RCC 7860 (cell line): ENCODE measurements around the gene TTC39C.
A peak's percentile ranks its signal among the peaks of the same experiment; 100 is the strongest.
"Not testable (repeated sequence)": the region's sequence is repeated elsewhere in the genome, so short reads cannot be mapped to it uniquely, and the experiment has no call there.

ENCODE experiments used
- DNase-seq: peaks from one replicate; pipeline ENCODE4 v3.0.0-alpha.2; 2015; ENCODE audit warnings: low spot score
- FAIRE-seq: peaks from 2 replicates; lab custom pipeline; 2012; peaks lifted over from hg19 to GRCh38; lab: Jason Lieb, UNC

TTC39C gene

GRCh38 chr18:24118750-24119577, 104.4 kb downstream of the TTC39C start:
- DNase-seq (peak; percentile 52), FAIRE-seq (peak; percentile 72)

GRCh38 chr18:24120676-24121075, 106.1 kb downstream of the TTC39C start:
- FAIRE-seq: no peak
- no peak for DNase-seq

DNA sequence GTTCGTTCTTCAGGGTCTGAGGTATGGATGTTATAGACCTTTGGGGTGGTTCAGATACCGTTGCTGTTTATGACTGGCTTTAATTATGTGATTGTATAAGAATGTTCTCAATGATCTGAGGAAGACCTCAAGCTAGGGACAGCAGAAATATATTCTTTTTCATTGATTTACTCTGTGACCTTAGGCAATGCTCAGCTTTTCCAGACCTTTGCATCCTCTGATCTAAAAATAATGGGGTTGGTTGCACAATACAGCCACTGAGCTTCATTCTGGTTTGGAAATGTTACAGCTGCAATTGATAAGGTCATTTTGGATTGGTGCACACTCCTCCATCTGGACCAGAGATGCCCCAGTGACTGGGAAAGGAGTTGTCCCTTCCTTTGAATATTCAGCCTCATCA, 107.1 kb downstream of the TTC39C start:
- FAIRE-seq: no peak
- no peak for DNase-seq

DNA sequence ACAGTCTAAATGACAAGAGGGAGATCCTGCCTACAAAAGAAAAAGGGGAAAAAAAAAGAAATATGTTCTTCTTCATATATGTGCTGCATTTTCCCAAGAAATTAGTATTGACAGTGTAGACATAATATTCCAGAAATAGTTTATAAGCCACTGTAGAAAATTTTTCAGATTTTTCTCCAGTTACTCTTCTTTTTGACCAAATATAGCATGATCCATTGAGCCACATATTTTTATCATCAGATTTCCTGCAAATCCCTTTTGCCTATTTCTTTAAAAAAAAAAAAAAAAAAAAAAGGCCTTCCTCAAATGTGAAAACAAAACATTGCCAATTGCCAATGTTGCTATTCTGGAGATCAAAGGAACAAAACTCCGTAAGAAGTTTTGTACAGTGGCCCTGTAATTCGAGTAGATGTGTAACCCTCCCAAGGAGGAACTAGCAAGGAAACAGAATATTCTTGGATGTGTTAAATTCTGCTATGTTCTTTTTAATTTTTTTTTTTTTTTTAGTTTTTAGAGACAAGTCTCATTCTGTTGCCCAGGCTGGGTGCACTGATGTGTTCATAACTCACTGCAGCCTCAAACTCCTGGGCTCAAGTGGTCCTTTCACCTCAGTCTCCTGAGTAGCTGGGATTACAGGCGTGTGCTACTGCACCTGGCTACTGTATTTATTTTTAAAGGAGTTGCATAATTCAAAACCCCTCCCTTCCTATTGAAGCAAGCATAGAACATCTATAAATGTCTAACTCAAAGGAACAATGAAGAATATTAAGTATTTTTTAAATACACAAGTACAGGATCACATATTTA, 111.8 kb downstream of the TTC39C start:
- DNase-seq (no peak), FAIRE-seq (no peak)

DNA sequence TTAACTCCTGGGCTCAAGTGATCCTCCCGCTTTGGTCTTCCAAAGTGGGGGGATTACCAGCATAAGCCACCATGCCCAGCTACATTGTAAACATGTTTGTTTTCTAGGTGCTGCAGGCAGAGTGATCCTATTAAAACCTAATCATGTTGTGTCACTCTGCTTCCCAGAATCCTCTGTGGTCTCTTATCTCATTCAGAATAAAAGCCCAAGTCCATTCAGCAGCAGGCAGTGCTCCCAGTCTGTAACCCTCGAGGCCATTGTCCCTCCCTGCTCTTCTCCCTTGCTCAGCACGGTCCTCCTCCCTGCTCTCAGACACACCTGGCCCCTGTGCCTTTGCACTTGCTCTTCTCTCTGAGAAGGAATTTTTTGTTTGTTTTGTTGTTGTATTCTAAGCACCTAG, 113.2 kb downstream of the TTC39C start:
- DNase-seq: no peak
- no peak for FAIRE-seq

DNA sequence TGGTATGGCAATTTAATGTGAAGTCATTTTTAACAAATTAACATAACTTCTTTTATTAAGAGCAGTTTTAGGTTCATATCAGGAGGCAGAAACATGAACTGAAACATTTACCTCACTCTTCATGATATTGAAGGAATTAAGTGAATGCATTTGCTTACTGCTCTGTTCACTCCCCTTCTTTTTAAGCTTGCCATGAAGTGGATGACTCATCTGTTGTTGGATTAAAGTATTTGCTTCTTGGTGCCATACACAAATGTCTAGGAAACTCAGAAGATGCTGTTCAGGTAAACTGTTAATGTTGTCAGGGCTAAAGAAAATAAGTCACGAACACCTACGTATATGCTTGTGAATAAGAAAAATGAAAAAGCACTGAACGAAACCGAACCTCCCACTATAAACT, 114.1 kb downstream of the TTC39C start:
- DNase-seq (no peak), FAIRE-seq (no peak)

DNA sequence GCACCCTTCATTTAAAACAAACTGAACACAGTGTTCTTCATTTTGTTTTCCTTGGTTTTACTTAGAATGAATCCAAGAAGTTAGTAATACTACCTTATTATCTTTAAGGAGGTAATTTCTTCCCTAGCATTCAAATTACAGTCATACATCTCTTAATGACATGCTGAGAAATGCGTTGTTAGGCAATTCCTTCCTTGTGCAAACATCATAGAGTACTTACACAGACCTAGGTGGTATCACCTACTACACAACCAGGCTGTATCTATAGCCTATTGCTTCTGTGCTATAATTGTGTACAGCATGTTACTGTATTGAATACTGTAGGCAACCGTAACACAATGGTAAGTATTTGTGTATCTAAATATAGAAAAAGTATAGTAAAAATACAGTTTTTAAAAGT, 115.9 kb downstream of the TTC39C start:
- DNase-seq: no peak
- FAIRE-seq: no peak

DNA sequence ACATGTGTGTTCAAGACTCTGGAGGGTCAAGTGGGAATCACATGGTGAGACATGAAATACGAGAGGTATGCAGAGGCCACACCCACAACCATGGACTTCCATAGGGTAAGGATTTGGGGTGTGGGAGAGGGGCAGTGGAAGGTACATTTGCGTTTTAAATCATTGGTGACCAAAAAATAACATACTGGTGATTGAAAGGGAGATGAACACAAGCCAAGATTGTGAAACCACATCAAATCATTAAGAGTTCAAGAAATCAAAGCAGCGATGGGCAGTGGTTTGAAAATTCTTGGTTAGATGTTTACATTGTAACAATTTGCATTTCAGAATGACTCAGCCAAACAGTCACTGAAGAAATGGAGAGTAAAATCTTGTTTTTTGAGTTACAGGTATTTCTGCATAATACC, 122.4 kb downstream of the TTC39C start:
- no peak for DNase-seq
- FAIRE-seq: no peak

DNA sequence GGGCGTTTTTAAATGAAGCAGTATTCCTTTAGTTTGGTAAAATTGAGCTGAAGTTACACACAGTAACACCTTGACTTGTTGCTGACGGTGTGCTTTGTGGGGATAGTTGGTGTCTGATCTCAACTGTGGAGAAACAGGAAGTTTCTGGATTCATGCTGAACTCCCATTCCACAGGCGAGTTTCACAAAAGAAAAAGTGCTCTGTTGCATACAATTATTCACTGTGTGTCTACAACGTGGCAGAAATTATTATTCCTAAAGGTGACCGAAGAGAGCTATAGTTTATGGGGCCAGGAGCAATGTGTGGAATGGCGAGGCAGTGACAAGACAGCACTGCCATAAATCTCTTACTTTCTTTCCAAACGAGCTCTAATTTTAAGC, 123.8 kb downstream of the TTC39C start:
- FAIRE-seq: no peak

DNA sequence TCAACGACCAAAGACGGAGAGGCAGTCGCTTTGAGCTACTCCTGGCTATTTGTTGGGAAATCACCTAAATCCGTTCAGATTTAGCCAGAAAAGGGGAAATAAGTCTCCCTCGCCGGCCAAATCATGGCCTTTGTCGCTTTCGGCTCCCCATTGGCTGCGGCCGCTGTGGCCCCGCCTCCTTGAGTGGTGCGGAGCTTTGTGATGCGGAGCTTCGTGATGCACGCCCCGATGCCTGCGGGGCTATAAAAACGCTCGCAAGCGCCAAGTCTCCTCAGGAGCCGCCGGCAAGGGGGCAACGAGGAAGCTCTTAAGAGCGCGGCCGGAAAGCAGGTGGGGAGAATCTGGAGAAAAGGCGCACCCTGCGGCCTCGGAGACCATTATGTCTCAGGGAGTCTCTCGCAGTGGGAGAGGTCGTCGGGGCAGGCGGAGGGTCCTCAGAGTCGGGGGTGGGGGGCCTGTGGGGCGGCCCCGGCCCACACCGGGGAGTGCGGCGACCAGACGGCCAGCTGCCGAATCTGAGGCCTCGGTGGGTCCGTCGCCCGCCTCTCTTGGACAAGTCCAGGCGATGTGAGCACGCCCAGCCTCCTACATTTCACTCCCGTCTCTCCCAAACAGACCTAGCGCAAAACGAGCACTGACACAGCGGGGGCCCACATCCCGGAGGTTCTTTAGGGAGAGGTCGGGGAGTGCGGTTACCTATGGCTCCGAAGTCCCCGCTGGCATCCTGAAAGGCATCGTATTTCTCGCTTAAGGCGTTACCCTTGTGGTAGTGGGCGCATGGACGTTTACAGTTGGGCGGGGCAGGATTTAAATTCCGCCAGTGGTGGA, 124.4 kb downstream of the TTC39C start, which contains the start of gene CABYR:
Gene CABYR, plus strand, starts transcription at position 274 of the 828 bp plus-strand sequence. CDS start 4,053 bp downstream, outside the sequence.
- FAIRE-seq (no peak), DNase-seq (no peak)

More for the DNA sequence above, 123.8 kb downstream of the TTC39C start:
- no peak for DNase-seq

DNA sequence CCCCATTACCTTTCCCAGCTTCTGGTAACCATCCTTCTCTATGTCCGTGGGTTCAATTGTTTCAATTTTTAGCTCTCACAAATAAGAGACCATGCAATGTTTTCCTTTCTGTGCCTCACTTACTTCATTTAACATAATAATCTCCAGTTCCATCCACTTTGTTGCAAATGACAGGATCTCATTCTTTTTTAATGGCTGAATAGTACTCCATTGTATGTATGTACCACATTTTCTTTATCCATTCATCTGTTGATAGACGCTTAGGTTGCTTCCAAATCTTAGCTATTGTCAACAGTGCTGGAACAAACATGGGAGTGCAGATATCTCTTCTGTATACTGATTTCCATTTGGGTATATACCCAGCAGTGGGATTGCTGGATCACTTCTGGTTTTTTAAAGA, 126.1 kb downstream of the TTC39C start:
- FAIRE-seq: no peak
- DNase-seq: no peak

DNA sequence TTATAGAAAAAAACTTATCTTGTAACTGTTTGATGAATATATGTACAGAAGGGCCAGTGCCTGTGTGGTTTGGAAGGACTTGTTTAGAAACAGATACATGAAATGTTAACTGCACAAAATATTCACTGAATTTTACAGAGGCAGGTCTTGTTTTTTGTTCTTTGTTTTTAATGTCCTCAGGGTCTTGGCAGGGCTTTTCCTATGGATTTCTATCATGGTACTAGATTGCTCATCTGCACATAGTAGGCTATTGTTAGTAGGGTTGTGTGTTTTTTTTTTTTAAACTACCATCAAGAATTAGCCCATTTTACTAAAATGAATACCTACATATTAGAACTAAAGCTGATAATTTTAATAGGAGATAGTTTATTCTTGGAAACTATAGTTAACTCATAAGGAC, 127.8 kb downstream of the TTC39C start:
- DNase-seq (no peak), FAIRE-seq (no peak)

DNA sequence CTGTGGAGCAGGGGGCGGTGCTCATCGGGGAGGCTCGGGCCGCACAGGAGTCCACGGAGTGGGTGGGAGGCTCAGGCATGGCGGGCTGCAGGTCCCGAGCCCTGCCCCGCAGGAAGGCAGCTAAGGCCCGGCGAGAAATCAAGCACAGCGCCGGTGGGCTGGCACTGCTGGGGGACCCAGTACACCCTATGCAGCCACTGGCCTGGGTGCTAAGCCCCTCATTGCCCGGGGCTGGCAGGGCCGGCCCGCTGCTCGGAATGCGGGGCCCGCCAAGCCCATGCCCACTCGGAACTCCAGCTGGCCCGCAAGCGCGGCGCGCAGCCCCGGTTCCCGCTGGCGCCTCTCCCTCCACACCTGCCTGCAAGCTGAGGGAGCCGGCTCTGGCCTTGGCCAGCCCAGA, 135.0 kb downstream of the TTC39C start:
- FAIRE-seq, DNase-seq: not testable (repeated sequence)

GRCh38 chr18:24153397-24153796, 138.8 kb downstream of the TTC39C start:
- no peak for DNase-seq
- no peak for FAIRE-seq

- no peak for DNase-seq
Observed at GRCh38 chr18:24157855-24158254, 143.3 kb downstream of the TTC39C start.

DNA sequence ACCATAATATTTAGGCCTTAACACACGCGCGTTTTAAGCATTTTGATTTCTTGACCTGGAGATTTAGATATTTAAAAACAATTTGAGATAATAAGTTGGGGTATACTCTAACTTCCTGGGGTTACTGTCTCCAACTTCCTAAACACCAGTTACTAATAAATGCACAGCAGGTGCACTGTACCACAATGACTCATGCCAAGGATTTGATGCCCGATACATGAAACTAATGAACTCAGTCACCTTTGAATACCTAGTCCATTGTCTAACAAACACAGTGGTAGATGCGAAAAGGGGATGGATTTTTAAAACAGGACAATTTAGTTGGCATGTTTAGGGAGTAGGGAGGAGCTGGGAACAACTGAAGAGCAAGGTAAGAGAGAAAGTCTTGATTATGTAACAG, 145.5 kb downstream of the TTC39C start:
- FAIRE-seq (no peak), DNase-seq (no peak)

More at GRCh38 chr18:24157855-24158254, 143.3 kb downstream of the TTC39C start:
- no peak for FAIRE-seq

DNA sequence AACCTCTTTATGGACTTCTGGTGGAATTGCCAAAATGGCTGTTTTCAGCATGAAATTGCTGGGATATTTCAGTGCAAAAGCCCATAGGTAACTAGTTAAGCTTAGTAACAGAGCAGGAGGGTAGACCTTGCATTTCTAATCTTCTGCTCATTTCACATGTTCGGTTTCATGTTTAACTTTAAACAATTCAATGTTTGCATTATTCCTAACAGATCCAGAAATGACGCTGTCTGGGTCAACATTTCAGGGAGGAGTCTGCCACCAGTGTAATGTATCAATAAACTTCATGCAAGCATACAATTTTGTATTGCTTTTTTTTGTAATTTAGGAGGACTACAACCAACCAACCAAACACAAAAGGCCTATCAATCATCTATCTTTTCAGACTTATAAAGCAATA, 146.8 kb downstream of the TTC39C start:
- DNase-seq (no peak), FAIRE-seq (no peak)

- DNase-seq (no peak), FAIRE-seq (no peak)
Observed at GRCh38 chr18:24168496-24168895, 153.9 kb downstream of the TTC39C start.

GRCh38 chr18:24170360-24170759, 155.8 kb downstream of the TTC39C start:
- DNase-seq (no peak), FAIRE-seq (no peak)

- DNase-seq (no peak), FAIRE-seq (no peak)
Observed at GRCh38 chr18:24173997-24174396, 159.4 kb downstream of the TTC39C start.
